Measurements from ENCODE around the gene MAPK8IP3.

Gene MAPK8IP3

GRCh38 chr16:1740781-1741490, 34.9 kb downstream of the MAPK8IP3 start:
- DNase-seq, result no peak

GRCh38 chr16:1741553-1742165, 35.7 kb downstream of the MAPK8IP3 start:
- DNase-seq, result no peak

- DNase-seq, result no peak
Measured at GRCh38 chr16:1743376-1744337, 37.7 kb downstream of the MAPK8IP3 start.

DNA sequence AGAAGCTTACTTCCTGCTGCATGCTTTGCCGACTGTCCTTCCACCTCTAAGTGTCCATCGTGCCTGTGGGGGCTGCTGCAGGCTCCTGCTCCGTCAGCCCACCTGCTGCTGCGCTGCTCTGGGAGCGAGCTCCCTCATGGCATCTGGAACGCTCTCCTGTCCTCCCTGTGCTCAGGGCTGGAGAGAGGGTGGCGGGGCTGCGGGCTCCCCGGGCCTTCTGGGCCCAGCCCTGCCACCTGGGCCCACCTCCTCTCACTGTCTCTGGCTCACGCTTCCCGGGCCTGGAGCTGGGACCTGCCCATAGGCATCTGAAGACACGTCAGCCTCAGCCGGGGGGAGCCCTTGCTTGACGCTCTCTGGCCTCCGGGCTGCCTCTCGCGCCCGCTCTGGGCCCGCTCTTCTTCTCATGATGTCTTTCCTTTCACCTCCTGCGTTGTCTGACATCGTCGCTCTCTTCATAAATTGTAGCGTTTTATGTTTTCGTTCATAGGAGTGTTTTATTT, 38.4 kb downstream of the MAPK8IP3 start:
- DNase-seq, result no peak

GRCh38 chr16:1745181-1745899, 39.3 kb downstream of the MAPK8IP3 start:
- DNase-seq, result no peak

- no peak for DNase-seq
Measured at GRCh38 chr16:1745900-1746692, 40.1 kb downstream of the MAPK8IP3 start.

GRCh38 chr16:1746693-1747195, 40.7 kb downstream of the MAPK8IP3 start:
- DNase-seq, result no peak

GRCh38 chr16:1747934-1748333, 41.9 kb downstream of the MAPK8IP3 start:
- DNase-seq, result no peak

- DNase-seq, result no peak
Measured at GRCh38 chr16:1749152-1750117, 43.4 kb downstream of the MAPK8IP3 start.

DNA sequence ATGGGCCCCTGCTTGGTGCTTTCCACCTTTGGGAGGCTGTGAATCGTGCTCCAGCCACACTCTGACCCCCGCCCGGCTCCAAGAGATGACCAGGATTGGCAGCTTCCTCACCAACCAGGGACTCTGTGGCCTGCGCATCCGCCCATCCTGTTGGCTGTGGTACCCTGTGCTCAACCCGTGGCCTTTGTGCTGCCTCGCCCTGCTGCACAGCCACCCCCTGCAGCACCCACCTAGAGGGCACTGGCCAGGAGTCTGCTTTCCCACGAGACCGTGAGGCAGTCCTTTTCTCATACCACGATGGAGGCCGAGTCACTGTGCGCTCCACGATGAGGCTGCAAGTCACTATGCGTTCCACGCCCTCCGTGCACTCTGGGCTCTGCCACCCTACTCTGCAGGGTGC, 46.0 kb downstream of the MAPK8IP3 start:
- no peak for DNase-seq

GRCh38 chr16:1752853-1753252, 46.9 kb downstream of the MAPK8IP3 start:
- DNase-seq, result no peak

GRCh38 chr16:1754204-1754603, 48.2 kb downstream of the MAPK8IP3 start:
- no peak for DNase-seq

- no peak for DNase-seq
Measured at GRCh38 chr16:1757714-1758461, 51.9 kb downstream of the MAPK8IP3 start.

DNA sequence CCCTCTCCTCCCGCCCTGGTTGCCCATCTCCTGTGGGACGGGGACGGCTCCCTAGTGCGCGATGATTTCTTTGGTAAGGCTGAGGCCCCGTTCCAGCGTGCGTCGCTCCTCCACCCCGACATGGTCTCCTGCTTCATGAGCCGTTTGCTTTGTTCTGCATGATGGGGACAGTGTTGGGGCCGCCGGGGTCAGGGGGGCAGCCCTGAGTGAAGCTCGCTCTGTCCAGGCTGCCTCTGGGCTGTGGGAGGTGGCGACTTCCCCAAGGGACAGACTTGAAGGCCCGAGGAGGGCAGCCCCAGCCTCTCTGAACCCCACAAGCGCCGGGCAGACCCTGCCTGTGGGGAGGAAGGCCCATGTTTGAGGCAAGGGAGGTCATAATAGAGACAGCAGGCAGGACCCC, 52.9 kb downstream of the MAPK8IP3 start:
- no peak for DNase-seq

GRCh38 chr16:1759511-1759910, 53.5 kb downstream of the MAPK8IP3 start:
- DNase-seq, result no peak

GRCh38 chr16:1760911-1761310, 54.9 kb downstream of the MAPK8IP3 start:
- no peak for DNase-seq

GRCh38 chr16:1761751-1762150, 55.8 kb downstream of the MAPK8IP3 start:
- no peak for DNase-seq

DNA sequence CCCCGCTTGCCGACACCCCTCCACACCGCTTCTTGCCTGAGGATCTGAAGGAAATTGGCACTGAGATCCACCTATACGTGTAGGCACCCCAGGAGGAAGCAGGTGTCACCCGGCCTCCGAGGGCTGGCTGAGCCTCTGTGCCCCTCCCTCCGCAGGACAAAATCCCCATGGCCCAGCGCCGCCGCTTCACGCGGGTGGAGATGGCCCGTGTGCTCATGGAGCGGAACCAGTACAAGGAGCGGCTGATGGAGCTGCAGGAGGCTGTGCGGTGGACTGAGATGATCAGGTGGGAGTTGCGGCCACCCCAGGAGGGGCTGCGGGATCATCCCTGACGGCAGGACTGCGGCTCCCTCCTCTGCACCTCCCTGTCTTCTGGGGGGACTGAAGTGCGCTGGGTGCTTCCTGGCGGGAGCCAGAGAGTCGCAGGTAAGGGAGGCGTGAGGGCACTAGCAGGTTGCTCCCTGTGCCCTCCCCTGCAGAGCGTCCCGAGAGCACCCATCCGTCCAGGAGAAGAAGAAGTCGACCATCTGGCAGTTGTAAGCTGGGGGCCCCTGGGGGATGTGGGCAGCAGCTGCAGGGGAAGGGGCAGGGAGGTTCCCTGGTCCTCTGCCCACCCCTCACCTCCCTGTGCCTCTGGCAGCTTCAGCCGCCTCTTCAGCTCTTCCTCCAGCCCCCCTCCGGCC, 56.3 kb downstream of the MAPK8IP3 start:
- DNase-seq, result no peak

Measured in T-helper 9 cell (primary cell).